ENCODE results near the gene CCDC197.

- no peak for TF ChIP-seq CTCF (IDR thresholded peaks at IDR 0.05; ENCODE audit: low read length)
- TF ChIP-seq EZH2 (IDR thresholded peaks at IDR 0.05; ENCODE audit: borderline replicate concordance, low read length), result no peak
Observed at GRCh38 chr14:94040796-94041195, 43.7 kb downstream of the CCDC197 start.

Data from OCI-LY1 (cell line).